Activated CD4-positive, CD25-positive, alpha-beta regulatory T cell treated with anti-CD3 and anti-CD28 coated beads, Interleukin-2, amount 50 U/mL, for 72 hours (primary cell): ENCODE results near the gene CASP3.
"Not testable (repeated sequence)": the region's sequence is repeated elsewhere in the genome, so short reads cannot be mapped to it uniquely, and the experiment has no call there.

ENCODE experiments used
- DNase-seq: peaks from one replicate; pipeline ENCODE4 v3.0.0; 2021

Gene CASP3

GRCh38 chr4:184593461-184593860, 55.8 kb downstream of the CASP3 start:
- no peak for DNase-seq

GRCh38 chr4:184591747-184592270, 57.4 kb downstream of the CASP3 start:
- not testable (repeated sequence) for DNase-seq

- DNase-seq = no peak
Measured at GRCh38 chr4:184591070-184591677, 58.1 kb downstream of the CASP3 start.

DNA sequence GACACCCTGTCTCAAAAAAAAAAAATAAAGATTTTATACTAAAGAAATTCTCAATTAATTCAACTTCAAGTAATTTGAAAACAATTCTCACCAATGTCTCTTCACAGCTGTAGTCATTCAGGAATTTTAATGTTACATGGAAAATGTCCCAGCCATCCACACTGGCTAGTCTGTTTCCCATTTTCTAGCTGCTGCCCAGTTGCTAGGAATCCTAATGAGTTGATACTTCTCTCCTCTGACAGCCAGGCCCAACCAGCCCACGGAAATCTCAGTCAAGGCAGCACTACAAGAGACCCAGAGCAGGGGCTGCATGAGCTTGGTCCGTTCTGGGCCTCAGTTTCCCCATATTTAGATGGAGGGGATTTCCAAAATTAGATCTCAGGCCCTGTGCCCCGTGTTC, 59.1 kb downstream of the CASP3 start:
- no peak for DNase-seq

DNA sequence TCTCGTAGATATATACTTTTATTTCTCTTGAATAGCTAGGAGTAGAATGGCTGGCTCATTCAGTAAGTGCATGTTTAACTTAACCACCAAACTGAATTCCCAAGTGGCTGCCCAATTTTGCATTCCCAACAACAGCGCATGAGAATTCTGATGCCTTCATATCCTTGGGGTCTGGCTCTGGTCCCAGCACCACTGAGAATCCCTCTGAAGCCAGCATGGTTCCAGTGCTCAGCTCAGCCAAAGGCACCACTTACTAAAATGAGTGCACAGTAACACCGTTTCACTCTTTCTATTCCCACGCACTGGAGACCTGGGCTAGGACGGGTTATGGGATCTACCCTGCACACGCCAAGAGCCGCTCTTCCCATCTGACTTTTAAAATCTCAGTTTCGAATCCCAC, 60.4 kb downstream of the CASP3 start:
- no peak for DNase-seq

- DNase-seq = no peak
Measured at GRCh38 chr4:184587701-184588100, 61.5 kb downstream of the CASP3 start.

GRCh38 chr4:184587221-184587620, 62.0 kb downstream of the CASP3 start:
- no peak for DNase-seq

- peak; percentile 37 for DNase-seq
Measured at GRCh38 chr4:184583738-184584502, 65.3 kb downstream of the CASP3 start.
